ENCODE results near the gene ZFP92. TPM values are rescaled to one million over a fixed set of nuclear protein-coding genes. Genes with fewer than 3 reads are reported as not detected.

Gene ZFP92
- total RNA-seq, 1 donor from 2014 or later, result 0.49 TPM

DNA sequence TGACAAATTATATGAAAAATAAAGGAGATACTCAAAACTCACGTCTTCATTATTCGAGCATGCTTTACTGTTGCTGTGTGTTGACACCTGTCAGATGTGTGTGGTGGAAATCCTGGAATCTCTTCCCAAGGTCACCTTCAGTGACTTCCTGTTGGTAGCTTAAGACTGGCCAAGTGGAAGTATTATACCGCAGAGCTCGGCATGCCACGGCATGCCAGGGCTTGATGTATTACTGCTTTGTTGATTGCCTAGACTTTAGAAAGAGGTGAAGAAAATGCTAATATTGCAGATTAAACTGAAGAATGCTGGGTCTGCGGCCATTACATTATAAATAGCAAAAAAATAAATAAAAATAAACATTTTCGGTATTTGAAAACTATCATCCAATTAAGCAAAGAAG is 30.0 kb downstream of the ZFP92 start:
- Histone ChIP-seq H3K27ac (replicated peaks) (no peak overlapping the region), H3K4me1 (no peaks in the 10 kb centered on the region), H3K4me3 (no peak overlapping the region), H3K9me3 (replicated peaks) (no peaks in the 10 kb centered on the region), H3K27me3 (ENCODE audit: low read depth) (no peaks in the 10 kb centered on the region), H3K36me3 (no peaks in the 10 kb centered on the region)
- TF ChIP-seq CTCF (IDR thresholded peaks at IDR 0.05; ENCODE audit: borderline replicate concordance), result no peak
- no peak for DNase-seq
- intact Hi-C loops (cut with micrococcal nuclease), result no loop called here

DNA sequence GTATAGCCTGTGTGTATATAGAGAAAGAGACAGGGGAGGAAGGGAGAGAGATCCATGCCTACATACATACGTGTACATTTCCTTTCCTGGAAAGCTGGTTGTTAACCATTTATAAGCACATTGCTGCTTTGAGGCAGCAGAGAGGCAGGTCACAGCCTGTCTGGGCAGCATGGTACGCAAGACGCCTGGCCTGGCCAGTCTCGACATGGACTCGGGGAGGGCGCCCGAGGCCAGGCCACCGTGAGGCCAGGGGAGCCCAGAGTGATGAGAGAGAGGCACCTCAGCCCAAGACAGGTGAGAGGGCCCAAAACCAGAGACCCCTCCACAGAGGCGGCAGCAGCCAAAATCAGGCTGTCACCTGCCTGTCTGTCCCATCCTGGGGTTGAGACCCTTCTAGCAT is 30.7 kb downstream of the ZFP92 start:
- H3K4me3 ChIP-seq, result no peak overlapping the region
- no peaks in the 10 kb centered on the region for H3K9me3 ChIP-seq (replicated peaks)

GRCh38 chrX:153442463-153442862 is 31.2 kb downstream of the ZFP92 start:
- H3K27me3 ChIP-seq (ENCODE audit: low read depth), result no peaks in the 10 kb centered on the region
- no peak overlapping the region for H3K4me3 ChIP-seq
- no peaks in the 10 kb centered on the region for H3K36me3 ChIP-seq
- H3K4me1 ChIP-seq, result no peaks in the 10 kb centered on the region
- intact Hi-C loops (cut with micrococcal nuclease), result no loop called here
- DNase-seq, result no peak
- no peak for TF ChIP-seq CTCF (IDR thresholded peaks at IDR 0.05; ENCODE audit: borderline replicate concordance)
- no peak overlapping the region for H3K27ac ChIP-seq (replicated peaks)
- no peaks in the 10 kb centered on the region for H3K9me3 ChIP-seq (replicated peaks)

More for the DNA sequence above, 30.7 kb downstream of the ZFP92 start:
- Histone ChIP-seq H3K4me1 (no peaks in the 10 kb centered on the region), H3K27me3 (ENCODE audit: low read depth) (no peaks in the 10 kb centered on the region), H3K36me3 (no peaks in the 10 kb centered on the region), H3K27ac (replicated peaks) (no peak overlapping the region)
- TF ChIP-seq CTCF (IDR thresholded peaks at IDR 0.05; ENCODE audit: borderline replicate concordance), result no peak
- DNase-seq, result no peak
- intact Hi-C loops (cut with micrococcal nuclease), result no loop called here

DNA sequence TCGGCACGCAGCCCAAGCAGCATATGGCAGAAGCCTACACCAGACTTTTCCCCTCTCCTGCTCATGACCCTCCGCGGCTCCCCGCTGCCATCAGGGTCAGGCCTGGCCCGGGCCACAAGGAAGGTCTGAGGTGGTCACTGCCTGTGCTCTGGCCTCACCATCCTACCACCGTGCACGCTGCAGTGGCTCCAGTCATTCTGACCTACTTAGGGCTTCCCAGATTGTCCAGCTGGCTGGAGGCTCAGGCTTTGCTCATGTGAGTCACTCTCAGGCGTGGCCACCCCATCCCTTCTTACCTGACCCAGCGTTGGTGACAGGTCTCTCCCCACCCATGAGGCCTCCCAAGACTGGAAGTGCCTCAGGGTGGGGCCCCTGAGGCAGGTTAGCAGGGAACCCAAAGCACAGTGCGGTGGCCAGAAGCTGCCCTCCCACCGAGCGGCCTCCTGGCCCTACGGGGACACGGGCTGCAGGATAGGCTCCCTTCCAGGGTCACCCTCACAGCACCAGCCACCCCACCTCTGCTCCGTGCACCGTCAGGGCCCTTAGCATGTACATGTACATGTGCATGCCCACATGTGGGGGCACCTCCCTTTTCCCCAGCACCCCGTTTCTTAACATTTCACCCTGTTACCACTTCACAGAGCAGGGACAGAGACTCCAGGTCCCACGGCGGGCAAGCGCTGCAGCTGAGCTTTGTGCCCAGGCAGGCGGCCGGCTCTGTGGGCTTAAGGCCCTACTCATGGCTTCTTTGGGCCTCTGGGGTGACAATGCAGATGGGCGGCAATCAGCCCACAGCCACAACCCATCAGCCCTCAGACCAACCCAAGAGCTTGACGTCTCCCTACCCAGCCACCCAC is 32.4 kb downstream of the ZFP92 start:
- Histone ChIP-seq H3K9me3 (replicated peaks) (no peaks in the 10 kb centered on the region), H3K4me1 (no peaks in the 10 kb centered on the region), H3K4me3 (no peak overlapping the region)

GRCh38 chrX:153444333-153445011 is 33.2 kb downstream of the ZFP92 start:
- no peak for TF ChIP-seq CTCF (IDR thresholded peaks at IDR 0.05; ENCODE audit: borderline replicate concordance)
- H3K36me3 ChIP-seq, result no peaks in the 10 kb centered on the region
- DNase-seq, result no peak
- no peak overlapping the region for H3K4me3 ChIP-seq
- intact Hi-C loops (cut with micrococcal nuclease), result no loop called here
- no peak overlapping the region for H3K27ac ChIP-seq (replicated peaks)
- no peaks in the 10 kb centered on the region for H3K27me3 ChIP-seq (ENCODE audit: low read depth)
- H3K9me3 ChIP-seq (replicated peaks), result no peaks in the 10 kb centered on the region
- H3K4me1 ChIP-seq, result no peaks in the 10 kb centered on the region

More for the DNA sequence above, 32.4 kb downstream of the ZFP92 start:
- intact Hi-C loops (cut with micrococcal nuclease), result no loop called here
- no peak for TF ChIP-seq CTCF (IDR thresholded peaks at IDR 0.05; ENCODE audit: borderline replicate concordance)
- no peak overlapping the region for H3K27ac ChIP-seq (replicated peaks)
- H3K27me3 ChIP-seq (ENCODE audit: low read depth), result no peaks in the 10 kb centered on the region
- no peaks in the 10 kb centered on the region for H3K36me3 ChIP-seq
- DNase-seq, result no peak

Measured in left ventricle myocardium inferior (tissue), 1 donor.